HG03442 (cell line): ENCODE data around the gene MMP11.

Experiments
- ATAC-seq: cut with Tn5 transposase; IDR thresholded peaks from one replicate; pipeline ENCODE4 v1.9.1; 2021; ENCODE audit warnings: mild to moderate bottlenecking, moderate library complexity; ENCODE audit not compliant: unreplicated experiment

Gene MMP11

DNA sequence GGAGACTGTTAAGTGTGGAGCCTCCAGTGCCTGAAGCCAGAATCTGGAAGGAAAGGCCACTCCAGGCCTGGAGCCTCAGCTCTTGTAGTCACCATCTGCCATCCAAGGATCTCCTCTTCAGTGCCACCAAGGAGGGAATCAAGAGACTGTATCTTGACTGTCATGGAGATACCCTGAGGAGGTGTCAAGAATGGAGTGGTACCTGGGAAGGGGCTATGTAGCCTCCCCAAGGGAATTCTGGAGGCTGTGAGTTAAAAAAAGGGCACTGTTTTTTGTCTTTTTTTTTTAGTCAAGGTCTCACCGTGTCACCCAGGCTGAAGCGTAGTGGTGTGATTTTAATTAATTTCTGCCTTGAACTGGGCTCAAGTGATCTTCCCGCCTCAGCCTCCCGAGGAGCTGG lies 13.1 kb upstream of the MMP11 start:
- no peak for ATAC-seq

DNA sequence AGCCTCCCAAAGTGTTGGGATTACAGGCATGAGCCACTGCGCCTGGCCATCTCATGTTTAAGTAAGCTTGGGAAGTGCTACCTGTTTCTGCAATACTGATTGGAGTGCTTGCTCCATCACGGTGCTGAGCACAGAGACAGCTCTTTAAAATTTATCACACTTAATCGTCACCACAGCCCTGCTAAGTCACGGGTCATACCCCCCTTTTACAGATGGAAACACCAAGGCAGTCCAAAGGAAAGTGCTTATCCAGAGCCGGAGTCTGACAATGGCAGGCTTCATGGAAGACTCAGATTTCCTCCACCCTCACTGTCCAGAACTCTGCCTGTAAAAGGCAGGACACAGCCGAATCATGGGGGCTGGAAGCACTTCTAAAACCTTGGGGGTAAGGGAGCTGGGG lies 12.6 kb upstream of the MMP11 start:
- no peak for ATAC-seq

DNA sequence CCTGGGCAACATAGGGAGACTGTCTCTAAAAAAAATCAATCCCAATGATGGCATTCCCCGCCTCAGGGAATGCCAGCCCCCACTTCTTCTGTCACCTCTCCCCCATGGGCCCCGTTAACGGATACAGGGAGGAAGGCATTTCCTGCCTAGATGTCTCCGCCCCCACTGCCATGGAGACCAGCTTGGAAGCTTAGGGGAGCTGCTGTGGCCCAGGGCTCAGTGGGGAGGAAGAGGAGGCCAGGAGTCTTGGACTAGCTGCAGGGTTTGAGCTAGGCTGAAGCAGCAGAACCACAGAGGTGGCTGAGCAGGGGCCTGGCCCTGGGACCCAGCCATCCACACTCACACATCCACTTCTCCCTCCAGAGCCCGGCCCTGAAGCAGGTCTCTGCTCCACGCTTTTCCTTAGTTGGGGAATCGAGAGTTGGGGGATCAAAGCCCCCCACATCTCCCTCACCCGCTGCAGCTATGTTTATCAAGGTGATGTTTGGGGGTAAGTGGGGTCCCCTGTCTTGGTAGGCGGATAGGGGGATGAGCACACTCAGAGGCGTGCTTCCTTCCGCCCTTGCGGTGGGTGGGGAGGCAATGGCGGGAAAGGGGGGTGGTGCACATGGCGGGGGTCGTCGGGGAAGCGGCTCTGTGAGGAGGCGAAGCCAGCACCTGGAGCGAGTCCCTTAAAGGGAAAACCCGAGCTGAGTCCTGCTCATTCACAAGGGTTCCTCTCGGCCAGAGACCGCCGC lies 9.6 kb upstream of the MMP11 start, which contains the start of gene C22orf15:
TSS of gene C22orf15 (plus strand) at position 149 of the 737 bp plus-strand sequence. CDS start at position 466, 317 bp downstream.
- no peak for ATAC-seq

DNA sequence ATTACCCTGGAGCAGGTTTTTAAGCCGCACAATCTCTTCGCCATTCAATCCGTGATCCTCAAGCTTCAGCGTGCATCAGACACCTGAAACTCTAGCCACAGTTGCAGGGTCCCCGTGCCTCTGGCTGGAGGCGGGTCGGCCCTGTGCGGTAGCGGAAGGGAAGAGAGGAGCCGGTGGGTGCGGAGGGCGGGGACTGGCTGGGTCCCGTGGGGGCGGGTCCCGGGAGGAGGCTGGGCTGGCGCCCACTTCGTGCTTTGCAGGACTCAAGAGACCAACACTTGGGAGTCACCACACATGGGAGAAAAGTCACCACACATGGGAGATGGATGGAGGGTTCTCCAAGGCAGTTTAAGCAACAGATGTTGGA lies 9.1 kb upstream of the MMP11 start:
- ATAC-seq, result no peak

DNA sequence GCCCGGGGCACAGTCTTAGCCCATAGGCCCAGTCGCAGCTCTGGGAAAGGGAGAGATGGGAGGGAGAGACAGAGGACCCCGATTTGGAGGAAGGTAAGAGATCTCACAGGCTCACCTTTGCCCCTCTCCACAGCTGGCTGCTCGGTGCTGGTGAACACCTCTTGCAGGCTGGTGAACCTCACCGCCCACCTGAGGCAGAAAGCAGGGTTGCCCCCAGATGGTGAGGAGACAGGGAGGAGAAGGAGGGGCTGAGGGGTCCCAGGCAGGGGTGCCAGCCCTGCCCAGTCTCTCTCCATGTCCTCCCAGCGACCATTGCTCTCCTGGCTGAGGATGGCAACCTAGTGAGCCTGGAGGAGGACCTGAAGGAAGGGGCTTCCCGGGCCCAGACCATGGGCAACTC lies 8.7 kb upstream of the MMP11 start:
- no peak for ATAC-seq

DNA sequence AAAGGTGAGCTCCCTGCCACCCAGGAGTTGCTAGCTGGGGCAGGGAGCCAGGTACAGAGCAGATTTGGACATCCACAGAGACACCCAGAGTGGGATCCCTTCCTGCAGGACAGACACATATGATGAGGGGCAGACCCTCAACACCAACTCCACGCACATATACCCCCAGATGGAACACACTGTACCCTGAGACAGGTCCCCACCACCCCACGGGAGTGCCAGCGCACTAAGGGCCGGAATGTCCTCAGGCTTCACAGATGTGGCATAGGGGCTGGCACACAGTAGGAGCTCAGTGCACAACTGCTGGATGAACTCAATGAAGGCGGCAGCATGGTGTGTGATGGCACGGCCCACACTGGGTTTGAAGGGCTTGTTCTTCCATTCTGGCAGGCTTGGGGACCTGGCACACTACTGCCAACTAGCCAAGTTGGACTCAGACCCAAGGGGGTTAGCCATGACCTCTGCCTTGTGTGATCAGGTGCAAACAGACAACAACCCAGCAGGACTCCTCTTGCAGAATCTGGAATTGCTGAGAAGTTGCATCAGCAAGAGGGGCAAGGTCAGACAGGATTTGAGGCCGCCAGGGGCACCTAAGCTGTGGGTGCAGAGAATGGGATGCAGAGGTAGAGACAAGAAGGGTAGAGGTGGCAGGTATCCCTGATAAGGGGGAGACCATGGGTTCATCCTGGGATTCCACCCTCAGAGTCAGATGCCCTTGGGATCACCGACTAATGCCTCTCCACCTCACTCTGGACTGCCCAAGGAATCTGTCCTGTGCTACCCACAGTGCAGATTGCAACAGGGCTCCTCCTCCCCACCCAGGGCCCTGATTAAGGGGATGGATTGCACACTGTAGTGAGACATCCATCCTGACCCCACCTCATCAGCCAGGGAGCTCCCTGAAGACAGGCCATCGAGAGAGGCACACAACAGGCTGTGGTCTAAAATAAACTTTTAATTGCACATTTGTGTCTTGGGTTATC lies 7.5 kb upstream of the MMP11 start:
- ATAC-seq, result no peak

DNA sequence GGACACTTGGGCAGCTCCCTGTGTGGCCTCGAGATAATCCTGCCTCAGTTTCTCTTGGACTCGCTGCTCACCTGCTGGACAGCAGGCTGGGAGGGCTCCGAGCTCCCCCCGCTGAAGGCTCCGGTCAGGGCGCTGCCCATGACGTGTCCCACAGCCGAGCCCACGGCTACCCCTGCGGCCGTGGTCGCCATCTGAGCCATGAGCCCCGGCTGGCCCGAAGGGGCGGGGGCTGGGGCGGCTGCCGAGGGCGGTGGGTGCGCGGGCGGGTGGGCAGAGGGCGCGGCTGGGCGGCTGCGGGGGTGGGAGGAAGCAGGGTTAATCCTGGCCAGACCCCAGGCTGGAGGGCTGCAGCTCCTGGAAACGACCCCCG lies 5.4 kb upstream of the MMP11 start:
- ATAC-seq, result no peak

DNA sequence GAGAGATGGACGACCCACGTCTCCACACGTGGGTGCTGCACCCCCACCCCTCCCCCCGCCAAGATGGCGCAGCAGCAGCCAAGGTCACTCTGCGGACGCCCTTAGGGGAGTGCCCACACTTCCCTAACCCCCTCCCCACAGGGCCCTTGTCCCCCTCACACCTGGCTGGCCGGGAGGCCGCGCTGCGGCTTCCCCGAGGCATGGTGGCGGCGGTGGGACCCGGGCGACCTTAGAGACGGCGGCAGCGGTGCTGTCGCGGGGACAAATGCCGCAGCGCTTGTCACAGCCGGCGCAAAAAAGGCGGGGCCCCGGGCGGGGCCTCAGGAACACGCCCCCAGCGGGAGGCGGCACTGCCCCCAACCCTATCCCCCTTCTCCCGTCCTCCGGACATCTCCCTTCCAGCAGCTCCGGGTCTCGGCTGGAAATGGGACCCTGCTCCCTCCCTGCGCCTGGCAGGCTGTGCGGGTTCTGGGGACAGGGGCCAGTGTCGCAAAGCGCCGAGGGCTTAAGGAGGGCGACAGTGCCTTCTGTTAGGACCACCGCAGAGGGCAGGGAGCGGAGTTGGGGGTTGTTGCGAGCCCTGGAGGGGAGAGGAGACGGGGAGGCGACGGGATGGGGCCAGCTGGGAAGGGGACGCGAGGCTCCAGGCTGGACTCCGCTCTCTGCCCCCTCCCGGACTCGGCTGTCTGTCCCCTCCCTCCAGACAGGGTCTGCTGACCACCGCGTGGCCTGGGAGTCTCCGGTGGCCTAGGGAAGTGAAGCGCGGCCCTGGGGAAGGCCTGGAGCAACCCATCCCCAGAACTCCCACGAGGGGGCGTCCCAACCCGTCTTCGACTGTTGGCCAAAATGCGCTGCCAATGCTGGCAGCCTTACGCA lies 4.7 kb upstream of the MMP11 start, which contains the start of gene CHCHD10:
TSS of gene CHCHD10 (minus strand) at position 300 of the 876 bp plus-strand sequence. CDS start at position 202, 98 bp downstream.
- ATAC-seq, result peak; percentile 46

GRCh38 chr22:23769321-23769965 lies 3.2 kb upstream of the MMP11 start:
- ATAC-seq, result no peak

GRCh38 chr22:23772315-23772648 lies 367 bp upstream of the MMP11 start:
- ATAC-seq, result no peak

- no peak for ATAC-seq
Measured at GRCh38 chr22:23773483-23774113, 949 bp downstream of the MMP11 start.

DNA sequence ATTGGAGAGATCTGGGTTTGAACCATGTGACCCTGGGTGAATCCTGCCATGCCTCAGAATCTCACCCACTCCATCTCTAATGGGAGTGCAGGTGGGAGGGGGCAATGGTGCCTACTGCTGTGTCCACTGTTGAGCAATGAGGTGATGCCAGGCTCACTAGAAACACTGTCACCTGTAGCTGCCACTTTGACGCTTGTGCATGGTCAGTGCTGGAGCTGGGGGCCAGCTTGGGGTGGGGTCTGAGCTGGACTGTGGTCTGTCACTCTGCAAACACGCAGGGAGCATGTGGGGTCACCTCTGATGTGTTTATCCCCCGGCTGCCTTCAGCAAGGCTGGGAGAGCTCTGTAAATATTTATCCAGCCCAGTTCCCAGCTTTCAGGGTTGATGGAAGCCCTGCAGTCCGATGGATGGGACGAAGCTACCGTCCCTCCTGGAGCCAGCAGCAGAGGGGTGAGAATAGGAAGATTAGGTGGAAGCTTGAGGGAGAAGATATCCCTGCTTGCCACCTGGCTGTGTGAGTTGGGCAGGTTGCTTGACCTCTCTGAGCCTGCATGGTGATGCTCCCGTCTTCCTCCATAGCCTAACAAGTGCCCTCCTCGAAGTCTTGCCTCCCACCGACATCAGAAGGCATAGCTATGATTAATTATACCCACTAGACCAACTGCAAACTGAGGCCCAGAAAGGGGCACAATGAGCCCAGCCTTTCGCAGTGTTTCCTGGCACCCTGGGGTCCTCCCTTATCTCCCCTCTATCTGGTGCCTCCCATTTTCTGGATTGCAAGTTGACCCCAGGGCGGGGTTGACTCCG lies 1.7 kb downstream of the MMP11 start:
- ATAC-seq, result no peak

GRCh38 chr22:23774922-23775436 lies 2.3 kb downstream of the MMP11 start:
- no peak for ATAC-seq

DNA sequence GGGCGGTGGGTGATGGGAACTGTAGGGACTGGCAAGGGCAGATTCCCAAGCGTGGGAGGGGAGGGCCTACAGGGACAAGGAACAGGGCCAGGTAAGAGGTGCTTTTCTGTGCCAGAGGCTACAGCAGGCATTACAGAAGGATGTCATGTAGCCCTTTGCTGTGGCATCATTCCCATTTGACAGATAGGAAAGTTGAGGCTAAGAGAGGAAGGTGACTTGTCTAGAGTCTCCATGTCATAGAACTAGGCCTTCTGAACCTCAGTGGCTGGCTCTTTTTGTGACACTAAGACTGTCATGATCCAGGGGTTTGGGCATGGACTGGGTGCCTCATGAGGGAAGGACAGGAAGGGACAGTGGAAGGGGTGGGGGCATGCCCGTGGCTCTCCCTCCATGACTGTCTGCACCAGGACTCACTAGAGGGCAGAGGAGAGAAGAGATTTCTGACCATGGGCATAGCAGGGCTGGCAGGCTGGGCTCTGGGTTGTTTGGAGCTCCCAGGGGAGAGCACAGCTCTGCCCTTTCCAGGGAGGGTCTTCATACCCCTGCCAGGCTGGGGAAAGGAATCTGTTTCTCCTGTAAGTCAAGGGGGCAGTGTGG lies 3.2 kb downstream of the MMP11 start:
- ATAC-seq, result no peak

DNA sequence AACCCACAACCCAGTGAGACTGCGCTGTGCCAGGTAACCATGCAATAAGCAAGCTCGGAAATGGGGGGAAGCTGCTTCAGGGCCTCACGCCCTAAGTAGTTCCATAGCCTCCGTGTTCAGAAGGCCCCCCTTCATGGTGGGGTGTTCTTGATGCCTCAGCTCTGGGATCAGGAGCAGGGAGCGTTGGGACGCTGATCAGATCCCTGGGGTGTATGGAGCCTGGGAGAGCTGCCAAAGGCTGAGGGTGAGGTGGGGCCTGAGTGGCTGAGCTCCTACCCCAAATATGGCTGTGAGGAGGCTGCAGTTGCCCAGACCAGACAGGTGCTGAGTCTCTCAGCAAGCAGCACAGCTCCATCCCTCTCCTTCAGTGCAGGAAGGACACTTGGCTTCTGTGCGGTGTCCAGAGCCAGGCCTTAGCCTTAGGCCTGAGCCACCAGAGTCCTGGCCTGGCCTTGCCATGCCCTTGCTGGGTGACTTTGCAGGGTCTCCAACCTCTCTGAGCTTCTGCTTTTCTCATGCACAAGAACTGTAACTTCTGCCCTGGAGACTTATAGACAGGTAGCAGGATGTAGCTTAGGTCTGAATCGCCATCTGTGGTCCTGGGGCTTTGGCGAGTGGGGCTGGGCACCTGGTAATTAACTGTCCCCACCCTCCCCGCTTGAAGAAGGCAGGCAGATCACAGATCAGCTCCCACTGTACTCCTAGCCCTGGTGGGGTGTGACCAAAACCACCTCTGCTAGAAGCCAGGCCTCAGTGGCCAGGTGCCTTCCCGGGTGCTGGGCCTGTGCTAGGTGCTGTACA lies 5.3 kb downstream of the MMP11 start:
- ATAC-seq, result no peak

- no peak for ATAC-seq
Measured at GRCh38 chr22:23778577-23778900, 5.9 kb downstream of the MMP11 start.

DNA sequence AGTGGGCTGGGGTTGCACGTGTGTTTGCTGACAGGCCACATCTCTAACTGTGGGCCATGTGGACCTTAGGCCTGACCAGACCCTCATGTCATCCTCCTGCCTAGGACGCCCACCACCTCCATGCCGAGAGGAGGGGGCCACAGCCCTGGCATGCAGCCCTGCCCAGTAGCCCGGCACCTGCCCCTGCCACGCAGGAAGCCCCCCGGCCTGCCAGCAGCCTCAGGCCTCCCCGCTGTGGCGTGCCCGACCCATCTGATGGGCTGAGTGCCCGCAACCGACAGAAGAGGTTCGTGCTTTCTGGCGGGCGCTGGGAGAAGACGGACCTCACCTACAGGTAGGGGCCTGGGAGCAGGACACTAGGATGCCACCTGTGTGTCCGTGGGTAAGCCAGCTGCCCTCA lies 6.4 kb downstream of the MMP11 start:
- no peak for ATAC-seq

DNA sequence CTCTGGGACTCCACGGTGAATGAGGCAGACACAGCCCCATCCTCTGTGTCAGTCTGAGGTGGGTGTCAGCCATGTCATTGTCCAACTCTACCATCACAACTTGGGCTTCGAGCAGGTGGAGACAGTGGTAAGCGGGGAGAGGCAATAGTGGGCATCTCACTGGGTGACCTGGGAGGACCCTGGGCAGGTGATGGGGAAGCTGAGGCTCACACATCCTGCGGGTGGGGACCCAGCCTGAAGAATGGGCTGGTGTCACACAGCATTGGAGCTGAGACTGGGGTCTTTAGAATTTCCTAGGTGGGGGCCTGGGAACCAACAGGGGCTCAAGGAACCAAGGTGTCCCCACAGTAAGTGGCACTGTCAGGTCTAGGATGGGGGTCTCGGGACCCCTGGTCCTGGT lies 7.1 kb downstream of the MMP11 start:
- no peak for ATAC-seq
